HG02623 (cell line): ENCODE measurements around the gene PLSCR1.
"Not testable (repeated sequence)": the region's sequence is repeated elsewhere in the genome, so short reads cannot be mapped to it uniquely, and the experiment has no call there.

Source experiments
- ATAC-seq: cut with Tn5 transposase; IDR thresholded peaks from one replicate; pipeline ENCODE4 v1.9.1; 2021; ENCODE audit warnings: moderate library complexity; ENCODE audit not compliant: unreplicated experiment

Gene PLSCR1

DNA sequence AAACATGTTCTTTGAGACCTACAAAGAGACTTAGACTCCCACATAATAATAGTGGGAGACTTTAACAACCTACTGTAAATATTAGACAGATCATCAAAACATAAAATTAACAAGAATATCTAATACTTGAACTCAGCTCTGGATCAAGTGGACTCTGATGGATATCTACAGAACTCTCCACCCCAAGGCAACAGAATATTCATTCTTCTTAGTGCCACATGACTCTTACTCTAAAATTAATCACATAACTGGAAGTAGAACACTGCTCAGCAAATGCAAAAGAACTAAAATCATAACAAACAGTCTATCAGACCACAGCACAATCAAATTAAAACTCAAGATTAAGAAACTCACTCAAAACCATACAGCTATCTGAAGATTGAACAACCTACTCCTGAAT lies 59.1 kb downstream of the PLSCR1 start:
- ATAC-seq: no peak

DNA sequence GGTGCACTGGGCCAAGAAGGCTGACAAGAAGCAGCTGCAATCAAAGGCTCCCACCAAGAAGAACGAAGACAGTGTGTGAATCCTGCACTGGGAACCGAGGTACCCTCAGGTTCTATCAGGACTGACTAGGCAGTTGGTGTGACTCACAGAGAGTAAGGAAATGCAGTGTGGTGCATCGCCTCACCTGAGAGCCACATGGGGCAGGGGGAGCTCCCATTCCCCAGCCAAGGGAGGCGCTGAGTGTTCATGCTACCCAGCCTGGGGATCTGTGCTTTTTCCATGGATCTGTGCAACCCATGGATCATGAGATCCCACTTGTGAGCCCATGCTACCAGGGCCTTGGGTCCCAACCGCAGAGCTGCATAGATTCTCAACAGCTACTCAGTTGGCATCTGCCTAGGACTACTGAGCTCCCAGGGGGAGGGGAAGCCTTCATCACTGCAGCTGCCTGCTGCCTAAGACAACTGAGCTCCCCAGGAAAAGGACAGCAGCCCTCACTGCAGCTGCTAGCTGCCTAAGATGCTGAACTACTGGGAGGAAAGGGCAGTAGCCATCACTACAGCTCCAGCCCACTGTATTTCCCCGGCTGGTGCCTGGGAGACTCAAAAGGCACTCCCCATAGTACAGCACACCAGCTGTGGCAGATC lies 68.2 kb downstream of the PLSCR1 start:
- ATAC-seq: no peak

DNA sequence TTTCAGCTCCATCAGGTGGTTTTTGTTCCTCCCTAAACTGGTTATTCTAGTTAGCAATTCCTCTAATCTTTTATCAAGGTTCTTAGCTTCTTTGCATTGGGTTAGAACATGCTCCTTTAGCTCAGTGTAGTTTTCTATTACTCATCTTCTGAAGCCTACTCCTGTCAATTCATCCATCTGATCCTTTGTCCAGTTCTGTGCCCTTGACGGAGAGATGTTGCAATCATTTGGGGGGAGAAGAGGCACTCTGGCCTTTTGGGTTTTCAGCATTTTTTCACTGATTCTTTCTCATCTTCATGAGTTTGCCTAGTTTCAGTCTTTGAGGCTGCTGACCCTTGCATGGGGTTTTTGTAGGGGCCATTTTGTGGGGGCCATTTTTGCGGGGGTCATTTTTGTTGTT lies 69.4 kb downstream of the PLSCR1 start:
- not testable (repeated sequence) for ATAC-seq

DNA sequence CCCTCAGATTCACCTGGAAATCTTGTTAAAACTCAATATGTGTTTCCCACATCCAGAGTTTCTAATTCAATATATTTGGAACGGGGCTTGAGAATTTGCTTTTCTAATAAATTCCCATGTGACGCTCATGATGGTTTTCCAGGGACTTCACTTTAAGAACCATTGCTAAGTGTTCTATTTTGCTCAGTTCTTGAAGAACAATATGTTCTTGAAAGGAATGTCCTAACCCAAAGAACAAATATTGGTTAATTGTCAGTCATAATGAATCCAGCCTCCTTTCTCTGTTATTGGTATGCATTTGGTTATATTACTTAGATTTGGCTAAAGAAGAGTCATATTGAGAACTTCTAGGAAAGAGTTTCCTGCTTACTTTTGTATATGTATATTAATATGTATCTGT lies 70.7 kb downstream of the PLSCR1 start:
- no peak for ATAC-seq

DNA sequence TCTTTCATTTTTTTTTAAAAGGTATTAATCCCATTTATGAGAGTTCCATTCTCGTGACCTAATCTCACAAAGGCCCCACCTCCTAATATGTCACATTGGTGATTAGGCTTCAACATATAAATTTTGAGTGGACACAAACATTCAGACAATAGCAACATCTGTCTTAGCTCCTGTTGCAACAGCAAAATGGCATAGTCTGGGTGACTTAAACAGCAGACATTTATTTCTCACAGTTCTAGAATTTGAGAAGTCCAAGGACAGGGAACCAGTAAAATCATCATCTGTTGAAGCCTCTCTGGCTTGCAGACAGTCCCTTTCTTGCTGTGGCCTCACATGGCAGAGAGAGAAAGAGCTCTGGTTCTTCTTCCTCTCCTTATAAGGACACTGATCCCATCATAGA lies 71.8 kb downstream of the PLSCR1 start:
- ATAC-seq: no peak

DNA sequence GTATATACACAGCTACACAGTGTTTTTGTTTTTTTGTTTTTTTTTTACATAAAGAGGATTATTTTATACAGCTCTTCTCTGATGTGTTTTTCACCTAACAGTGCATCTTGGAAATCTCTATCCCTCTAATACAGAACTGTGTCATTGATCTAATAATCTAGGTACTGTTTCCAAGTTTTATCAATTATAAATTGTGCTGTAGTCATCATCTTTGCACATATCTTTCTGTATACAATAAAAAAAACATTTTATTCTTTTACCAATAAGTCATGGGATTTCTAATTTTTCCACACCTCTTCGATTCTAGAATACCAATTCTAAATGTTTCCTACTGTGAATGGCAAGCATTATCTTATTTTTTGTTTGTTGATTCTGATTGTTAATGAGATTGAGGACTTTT lies 73.4 kb downstream of the PLSCR1 start:
- no peak for ATAC-seq

DNA sequence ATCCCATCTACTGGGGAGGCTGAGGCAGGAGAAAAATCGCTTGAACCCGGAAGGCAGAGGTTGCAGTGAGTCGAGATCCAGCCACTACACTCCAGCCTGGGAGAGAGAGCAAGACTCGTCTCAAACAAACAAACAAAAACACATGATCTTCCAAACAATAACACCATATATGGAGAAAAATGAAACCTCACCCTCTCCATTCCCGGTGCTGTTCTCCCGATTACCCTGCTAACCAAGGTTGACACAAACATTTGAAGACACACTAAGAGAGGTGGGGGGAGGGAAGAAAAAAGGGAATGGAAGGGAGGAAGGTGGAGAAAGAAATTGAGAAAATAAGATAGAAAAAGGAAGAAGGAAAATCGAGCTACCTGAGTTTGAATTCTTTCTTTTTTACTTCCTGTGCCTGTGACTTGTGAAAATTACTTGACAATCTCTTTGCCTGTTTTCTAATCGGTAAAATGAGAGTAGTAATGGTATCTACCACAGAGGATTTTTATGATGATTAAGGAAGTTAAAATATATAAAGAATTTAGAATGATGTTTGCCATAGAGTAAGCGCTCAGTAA lies 73.9 kb downstream of the PLSCR1 start:
- no peak for ATAC-seq

DNA sequence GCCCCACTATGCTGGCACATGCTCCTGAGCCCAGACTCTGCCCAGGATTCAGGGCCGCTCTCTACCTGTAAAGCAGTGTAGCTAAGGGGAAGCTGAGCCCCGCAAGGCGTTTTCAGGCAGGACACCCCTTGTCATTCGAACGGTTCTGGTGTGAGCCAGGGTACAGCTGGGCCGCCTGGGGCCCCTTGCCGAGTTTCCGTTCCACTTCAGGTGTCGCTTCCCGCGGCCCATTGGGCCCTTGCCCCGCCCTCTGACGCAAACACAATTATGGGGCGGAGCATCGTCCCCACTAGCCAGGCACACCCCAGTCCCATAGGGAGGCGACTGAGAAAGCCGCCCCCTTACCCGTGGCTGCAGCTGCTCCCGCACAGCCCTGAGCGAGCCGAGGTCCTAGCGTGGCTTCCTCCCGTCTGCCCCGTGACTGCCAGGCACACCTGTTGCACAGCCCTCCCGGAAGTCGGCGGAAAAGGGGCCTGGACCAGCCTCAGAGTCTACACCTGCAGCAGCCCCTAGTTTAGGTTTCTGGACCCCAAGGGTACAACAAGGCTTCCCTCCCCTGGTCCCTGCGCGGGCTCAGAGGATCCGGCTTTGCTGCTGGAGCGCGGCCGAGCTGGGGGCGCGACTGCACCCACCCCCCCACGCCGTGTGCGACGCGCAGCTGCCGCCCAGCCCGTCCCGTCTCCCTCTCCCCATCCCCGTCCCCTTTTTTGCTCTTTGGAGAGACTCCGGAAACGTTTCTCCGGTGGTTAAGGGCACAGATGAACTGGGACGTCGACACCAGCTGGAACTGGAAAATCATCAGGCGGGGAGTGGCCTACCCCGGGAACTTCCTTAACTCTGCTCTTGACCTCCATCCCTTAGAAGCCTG lies 75.0 kb downstream of the PLSCR1 start, which contains the start of gene PLSCR2:
TSS of gene PLSCR2 (minus strand) at position 412 of the 868 bp plus-strand sequence. CDS start 9,657 bp downstream, outside the sequence.
- ATAC-seq: peak; percentile 98

DNA sequence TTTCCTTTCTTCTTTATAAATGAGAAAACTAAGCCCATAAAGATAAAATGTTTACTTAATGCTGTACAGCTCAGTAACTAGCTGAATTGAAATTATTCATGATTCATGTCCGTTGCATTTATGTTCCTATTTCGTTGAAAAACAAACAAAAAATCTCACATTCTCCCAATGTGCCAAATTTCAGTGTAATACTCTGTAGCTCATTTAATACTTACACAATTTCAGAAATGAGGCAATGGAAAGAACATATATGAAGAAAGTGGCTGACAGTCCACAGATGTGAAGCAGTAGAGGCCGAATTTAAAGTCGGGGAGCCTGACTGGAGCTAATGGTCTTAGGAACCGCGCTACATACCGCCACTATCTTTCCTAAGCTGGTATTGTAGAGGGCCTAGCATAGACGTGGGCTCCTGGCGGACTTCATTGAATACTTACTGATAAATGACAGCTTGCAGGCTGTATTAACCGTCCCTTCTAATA lies 75.7 kb downstream of the PLSCR1 start:
- no peak for ATAC-seq

DNA sequence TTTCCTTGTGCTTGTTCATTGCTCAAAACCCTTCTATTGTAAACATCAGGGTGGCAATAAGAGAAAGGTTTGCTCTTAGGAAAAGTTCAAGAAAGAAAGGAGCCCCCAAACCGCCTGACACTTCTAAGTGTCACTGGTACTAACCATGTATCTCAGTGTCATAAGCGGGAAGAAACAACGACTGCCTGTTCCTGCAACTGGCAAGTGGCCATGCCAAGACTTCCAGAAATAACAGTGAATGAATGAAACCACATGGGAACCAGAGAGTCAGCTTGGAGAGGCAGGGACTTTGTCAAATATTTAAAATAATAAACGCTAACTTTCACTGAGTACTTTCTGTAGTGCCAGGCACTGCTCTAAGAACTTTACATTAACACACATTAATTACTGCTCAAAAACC lies 76.2 kb downstream of the PLSCR1 start:
- ATAC-seq: no peak

DNA sequence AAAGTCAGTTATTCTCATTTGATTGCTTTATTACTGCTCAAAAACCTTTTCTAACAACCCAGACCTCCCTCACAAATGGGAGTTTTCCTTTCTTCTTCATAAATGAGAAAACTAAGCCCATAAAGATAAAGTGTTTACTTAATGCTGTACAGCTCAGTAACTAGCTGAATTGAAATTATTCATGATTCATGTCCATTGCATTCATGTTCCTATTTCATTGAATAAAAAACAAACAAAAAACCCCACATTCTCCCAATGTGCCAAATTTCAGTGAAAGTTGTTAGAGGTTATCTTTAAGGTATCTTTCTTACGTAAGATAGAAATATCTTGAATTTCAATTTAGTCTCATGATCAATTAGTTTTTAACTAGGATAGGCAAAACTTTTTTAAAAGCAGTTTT lies 77.8 kb downstream of the PLSCR1 start:
- no peak for ATAC-seq

DNA sequence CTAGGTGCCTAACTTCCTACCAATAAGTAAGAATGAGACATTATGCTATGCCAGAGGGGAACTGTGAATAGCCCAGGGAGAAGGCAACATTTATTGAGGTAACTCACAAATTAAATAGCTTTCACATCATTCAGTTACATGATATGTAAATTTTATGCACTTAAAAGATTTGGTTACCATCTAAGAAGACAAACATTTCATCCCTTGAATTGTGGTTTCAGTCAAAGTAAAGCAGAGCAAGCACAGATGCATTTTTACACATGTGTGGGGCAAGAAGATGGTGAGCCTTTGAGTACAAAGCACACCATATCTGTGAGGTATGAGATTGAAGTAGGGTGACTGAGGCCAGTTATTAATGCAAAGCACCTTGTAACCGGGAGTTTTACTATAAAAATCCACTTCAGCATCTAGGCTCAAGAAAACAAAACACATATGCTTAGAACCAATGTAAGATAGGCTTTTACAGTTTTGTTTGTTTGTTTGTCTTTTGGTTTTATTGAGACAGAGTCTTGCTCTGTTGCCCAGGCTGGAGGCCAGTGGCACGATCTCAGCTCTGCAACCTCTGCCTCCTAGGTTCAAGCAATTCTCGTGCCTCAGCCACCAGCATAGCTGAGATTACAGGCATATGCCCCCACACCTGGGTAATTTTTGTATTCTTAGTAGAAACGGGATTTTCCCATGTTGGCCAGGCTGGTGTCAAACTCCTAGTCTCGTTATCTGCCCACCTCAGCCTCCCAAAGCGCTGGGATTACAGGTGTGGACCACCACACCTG lies 78.5 kb downstream of the PLSCR1 start:
- no peak for ATAC-seq
